ENCODE measurements around the gene ADRA2C. TPM values are rescaled to one million over a fixed set of nuclear protein-coding genes. Genes with fewer than 3 reads are reported as not detected.

ADRA2C gene
- total RNA-seq, 1 donor from 2014 or later, result 8.7 TPM

DNA sequence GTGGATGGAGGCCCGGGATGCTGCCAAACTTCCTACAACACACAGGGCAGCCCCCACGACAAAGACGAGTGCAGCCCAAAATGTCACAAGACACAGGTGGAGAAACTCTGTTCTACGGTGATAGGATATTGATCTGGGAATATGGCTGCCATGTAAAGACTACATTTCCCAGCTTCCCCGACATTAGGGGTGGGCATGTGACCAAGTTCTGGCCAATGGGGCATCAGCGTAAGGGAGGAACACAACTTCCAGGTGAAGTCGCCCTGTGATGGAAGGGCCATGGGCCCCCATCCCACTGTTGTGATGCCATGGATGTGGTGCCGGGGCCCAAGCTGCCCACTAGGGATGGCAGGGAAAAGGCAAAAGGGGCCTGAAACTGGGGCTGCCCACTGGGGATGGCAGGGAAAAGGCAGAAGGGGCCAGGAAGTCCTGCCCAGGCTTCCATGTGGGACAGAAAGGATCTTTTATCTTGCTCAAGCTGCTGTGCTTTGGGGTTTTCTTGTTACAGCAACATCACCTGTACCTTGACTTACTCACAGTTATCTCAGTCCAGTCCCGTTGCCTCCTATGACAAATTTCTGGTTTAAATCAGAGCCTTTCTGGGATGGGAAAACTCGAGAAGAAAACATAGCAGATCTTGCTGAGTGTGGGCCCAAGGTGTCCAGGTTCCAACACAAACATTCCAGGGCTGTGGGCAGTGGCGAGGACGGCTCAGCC, 9.7 kb upstream of the ADRA2C start:
- DNase-seq (ENCODE audit: low read depth), result no peak

DNA sequence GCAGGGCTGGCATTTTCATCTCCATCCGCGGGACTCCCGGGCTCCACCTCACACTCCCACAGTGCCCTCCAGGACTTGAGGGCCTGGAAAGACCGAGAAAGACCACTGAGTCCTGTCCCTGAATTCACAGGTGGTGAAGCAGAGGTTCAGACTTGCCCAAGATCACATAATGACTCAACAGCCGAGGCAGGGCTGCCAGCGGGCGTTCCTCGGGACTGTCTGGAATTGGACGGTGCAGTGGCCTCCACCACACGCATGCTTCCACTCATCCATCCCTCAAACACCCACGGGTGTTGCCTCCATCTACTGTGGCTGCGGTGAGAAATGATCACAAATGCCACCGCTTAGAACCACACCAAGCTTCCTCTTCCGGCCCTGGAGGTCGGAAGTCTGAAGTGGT, 6.9 kb upstream of the ADRA2C start:
- DNase-seq (ENCODE audit: low read depth), result no peak

DNA sequence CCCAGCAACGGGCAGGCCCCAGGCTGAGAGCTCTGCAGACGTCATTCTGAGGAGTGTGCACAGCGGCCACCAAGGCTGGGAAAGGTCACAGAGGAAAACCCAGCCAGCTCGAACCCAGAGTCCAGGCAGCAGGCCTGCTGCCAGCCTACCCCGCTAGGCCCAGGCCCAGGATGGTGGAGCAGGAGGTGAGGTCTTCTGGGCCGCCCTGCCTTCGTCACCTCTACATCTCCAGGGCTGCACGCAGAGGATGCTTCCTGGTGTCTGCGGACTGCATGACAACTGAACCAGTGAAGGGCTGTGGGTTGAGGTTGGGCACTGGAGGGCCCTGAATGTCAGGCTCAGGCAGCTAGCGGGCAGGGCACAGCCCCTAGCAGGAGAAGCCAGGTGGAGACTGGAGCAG, 5.8 kb upstream of the ADRA2C start:
- no peak for DNase-seq (ENCODE audit: low read depth)

DNA sequence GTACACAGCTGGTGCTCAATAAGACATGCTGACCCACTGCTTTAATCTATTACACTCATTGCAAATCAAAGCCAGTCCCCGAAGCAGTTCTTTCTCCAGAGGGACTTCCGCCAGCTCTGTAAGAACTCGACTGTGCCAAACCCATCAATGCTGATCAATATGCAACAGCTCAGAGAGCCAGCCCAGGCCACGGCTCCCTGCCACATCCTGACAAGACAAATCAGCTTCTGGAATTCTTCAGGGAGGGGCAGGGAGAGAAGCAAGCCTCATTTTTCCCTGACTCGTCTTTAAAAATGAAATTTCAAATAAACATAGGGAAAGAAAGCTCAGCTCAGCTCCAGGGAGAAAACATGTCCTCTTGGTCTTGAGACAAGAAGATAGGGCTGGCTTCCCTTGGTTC, 5.3 kb upstream of the ADRA2C start:
- no peak for DNase-seq (ENCODE audit: low read depth)

DNA sequence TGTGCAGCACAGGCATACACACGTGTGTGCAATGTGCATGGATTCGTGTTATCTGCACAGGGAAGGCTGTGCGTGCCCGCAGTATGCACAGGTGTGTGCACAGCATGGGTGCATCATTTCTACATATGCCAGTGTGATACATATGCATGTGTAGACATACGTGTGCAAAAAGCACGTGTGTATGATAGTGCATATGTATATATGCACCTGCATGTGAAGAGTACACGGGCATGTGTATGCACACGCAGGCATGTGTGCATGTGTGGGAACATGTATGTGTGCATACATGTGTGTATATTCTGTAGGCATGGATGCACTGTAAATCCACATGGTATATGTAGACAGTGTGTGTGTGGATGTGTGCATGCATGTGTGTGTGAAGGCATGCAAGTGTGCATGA, 3.9 kb upstream of the ADRA2C start:
- no peak for DNase-seq (ENCODE audit: low read depth)

DNA sequence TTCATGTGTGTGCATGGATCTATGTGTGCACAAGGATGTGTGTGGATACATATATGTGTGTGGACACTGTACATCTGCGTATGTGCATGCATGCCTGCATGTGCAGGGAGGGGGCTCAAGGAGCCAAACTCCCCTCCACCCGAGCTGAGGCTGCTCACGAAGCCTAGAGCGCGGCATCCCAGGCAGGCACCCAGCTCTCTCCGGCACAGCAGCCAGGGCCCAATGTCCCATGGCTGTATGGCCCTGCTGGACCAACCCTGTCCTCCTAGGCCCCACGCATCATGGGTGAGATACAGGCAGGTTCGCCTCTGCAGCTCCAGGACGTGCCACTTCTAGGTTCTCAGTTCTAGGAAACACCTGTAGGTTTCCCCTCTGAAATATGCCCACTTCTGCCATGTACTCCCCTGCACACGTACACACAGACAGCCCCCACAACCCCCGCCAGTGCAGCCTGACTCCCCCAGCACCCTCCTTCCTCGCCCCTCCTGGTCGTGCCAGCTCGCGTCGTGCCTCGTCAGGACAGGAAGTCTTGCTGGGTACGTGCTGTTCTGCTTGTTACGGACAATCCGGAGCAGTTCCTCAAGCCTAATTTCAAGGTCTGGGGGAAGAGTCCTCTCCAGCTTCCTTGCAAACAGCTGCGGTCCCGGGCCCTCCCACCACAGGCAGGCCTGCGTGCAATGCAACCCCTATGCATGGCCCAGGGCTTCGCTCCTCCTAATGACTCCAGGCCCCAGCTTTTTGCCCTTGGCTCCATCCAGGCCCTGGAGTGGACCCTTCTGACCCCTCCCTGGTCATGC, 3.2 kb upstream of the ADRA2C start:
- DNase-seq (ENCODE audit: low read depth), result no peak

DNA sequence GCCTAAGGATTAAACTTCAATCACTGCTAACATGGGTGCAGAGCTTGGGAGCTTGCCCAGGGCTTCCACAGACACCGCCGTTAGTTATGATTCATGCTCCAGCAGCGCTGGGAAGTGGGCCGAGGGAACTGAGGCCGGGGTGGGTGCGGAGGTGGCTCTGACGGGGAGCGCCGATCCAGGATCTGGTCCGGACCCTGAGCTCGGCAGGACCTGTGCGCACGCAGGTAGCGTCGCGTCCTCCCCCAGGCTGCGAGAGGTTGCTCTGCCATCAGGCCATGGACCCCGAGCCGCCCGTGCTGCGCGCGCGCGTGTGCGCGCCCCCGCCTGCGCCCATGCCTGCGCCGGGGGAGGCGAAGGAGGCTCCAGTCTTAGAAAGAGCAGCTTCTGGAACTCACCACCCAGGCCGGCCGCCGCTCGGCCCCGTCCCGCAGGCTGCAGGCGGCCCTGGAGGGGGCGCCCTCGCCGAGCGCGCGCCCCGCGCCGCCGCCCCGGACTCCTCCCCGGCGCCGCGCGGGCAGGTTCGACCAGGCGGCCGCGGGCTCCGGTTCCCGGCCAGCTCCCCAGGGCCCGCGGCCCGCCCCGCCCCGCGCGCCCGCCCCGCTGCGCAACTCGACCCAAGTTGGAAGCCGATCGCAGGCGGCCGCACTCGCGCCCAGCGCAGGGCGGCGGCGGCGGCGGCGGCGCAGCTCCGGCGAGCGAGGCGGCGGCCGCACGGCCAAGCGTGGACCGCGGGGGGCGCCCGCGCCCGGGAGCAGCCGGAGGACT, 732 bp upstream of the ADRA2C start:
- peak; percentile 63 for DNase-seq (ENCODE audit: low read depth)

DNA sequence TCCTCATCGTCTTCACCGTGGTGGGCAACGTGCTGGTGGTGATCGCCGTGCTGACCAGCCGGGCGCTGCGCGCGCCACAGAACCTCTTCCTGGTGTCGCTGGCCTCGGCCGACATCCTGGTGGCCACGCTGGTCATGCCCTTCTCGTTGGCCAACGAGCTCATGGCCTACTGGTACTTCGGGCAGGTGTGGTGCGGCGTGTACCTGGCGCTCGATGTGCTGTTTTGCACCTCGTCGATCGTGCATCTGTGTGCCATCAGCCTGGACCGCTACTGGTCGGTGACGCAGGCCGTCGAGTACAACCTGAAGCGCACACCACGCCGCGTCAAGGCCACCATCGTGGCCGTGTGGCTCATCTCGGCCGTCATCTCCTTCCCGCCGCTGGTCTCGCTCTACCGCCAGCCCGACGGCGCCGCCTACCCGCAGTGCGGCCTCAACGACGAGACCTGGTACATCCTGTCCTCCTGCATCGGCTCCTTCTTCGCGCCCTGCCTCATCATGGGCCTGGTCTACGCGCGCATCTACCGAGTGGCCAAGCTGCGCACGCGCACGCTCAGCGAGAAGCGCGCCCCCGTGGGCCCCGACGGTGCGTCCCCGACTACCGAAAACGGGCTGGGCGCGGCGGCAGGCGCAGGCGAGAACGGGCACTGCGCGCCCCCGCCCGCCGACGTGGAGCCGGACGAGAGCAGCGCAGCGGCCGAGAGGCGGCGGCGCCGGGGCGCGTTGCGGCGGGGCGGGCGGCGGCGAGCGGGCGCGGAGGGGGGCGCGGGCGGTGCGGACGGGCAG, 792 bp downstream of the ADRA2C start:
- no peak for DNase-seq (ENCODE audit: low read depth)

DNA sequence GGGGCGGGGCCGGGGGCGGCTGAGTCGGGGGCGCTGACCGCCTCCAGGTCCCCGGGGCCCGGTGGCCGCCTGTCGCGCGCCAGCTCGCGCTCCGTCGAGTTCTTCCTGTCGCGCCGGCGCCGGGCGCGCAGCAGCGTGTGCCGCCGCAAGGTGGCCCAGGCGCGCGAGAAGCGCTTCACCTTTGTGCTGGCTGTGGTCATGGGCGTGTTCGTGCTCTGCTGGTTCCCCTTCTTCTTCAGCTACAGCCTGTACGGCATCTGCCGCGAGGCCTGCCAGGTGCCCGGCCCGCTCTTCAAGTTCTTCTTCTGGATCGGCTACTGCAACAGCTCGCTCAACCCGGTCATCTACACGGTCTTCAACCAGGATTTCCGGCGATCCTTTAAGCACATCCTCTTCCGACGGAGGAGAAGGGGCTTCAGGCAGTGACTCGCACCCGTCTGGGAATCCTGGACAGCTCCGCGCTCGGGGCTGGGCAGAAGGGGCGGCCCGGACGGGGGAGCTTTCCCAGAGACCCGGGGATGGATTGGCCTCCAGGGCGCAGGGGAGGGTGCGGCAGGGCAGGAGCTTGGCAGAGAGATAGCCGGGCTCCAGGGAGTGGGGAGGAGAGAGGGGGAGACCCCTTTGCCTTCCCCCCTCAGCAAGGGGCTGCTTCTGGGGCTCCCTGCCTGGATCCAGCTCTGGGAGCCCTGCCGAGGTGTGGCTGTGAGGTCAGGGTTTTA, 1.5 kb downstream of the ADRA2C start:
- no peak for DNase-seq (ENCODE audit: low read depth)

DNA sequence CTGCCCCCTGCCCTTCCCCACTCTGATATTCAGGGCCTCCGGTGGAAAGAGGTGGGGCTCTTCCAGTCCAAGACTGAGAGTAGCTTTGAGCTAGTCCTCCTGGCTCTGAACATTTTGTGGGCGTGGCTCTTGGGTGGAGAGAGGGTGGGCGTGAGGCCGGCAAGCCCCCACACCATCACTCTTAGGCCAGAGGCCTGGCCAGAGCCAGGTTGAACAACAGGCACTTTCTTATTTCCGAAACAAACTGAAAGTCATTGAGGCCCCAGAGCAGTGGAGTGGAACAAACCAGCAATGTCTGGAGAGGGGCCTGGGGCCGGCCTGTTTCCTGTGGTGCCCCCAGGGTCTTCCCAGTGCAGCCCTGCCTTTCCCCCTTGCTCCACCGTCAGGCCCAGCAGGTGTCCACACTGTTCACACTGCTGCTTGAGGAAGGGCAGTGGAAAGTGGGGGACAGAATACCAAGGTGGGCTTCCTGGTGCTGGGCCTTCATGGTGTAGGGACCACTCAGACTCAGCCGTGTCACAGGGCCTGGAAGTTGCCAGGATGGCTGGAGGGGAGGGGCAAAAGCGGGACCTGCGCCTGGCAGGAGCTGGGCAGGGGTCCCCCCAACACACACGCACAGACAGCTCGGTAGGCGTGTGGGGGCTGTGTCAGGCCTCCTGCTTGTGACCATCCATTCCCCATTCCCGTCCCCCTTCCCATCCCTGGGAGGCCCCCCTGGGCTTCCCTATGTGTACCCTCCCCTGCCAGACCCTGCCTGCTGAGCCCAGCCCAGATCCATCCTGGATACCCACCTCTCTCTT, 2.9 kb downstream of the ADRA2C start:
- DNase-seq (ENCODE audit: low read depth), result no peak

DNA sequence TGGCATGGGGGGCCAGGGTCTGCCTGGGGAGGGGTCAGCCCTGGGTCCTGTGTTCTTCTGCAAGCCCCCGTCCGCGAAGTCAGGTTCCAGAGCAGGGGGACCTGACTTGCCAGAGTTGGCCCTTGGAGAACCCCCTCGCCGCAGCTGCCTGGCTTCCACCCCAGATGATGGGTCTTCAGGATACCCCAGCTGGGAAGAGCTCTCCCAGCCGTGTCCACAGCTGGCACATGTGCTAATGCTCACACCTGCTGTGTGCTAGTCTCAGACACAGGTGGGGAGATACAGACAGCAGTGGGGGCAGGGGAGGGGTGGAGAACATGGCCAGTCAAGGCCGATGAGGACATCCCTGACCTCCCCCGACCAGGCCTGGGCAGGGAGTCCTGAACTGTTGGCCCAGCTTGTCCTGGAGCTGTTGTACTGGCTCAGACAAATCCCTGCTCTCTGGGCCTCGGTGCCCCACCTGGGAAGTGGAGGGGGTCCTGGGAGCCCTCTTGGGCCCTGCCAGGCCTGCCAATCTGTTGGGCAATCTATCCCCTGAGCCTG, 3.5 kb downstream of the ADRA2C start:
- DNase-seq (ENCODE audit: low read depth), result no peak

DNA sequence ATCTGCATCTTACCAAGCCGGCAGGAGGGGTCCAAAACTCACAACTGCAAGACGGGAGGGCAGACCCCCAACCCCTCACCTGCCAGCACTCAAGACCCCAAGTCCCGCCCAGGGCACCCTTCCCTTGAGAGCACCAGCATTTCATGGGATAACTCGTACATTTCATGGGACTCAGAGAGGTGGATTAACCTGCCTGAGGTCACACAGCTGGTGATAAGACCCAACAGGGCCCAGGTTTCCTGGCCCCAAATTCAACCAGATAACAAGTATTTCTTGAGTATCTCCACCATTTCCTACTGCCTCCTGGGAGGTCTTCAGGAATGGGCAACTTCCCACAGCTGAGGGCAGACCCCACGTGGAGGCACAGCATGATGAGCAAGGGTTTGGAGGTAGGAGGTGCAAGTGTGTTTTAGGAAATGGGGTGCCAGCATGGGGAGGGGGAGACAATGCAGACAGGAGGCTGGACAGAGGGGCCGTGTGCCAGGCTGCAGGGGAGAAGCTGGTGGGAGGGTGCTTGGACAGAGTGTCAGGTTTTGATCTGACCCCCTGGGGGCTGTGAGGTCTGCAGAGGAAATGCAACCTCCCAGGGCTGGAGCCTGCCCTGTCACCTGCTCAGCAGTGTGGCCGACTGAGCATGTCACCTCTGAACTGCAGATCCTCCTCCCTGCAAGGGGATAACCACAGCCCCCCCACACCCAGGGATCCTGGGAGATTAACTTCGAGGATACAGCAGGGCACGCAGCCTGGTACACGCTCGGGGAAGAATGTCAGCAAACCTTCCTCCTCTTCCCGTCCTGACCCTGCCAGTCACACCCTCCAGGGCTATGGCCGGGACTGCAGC, 4.4 kb downstream of the ADRA2C start:
- DNase-seq (ENCODE audit: low read depth), result no peak

DNA sequence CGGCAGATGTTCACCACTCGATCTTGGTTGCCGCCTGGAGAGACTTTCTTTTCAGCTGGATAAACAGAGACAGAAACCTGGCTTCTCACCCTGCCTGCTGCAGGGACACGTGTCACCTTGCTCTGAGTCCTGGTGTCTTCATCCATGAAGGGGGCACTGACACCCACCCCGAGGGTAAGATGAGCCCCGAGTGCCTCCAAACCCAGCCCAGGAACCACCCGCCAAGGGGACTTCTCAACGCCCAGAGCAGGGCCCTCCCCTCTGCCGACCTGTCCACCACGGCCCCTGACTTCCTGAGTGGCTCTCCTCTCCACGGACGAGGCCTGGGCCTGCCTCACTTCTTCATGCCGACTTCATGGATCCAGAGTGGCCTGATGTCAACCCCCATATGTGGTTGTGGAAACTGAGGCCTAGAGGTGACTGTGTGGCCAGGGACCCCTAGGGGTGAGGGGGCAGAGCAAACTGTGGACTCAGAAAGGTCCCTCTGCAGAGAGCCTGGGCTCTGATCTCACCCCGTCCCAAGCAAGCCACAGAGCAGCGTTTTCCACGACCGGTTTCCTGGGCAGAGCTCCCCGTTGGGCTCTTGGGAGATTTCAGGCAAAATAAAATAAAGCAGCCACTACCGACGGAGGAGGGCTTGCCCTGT, 5.1 kb downstream of the ADRA2C start:
- DNase-seq (ENCODE audit: low read depth), result no peak

DNA sequence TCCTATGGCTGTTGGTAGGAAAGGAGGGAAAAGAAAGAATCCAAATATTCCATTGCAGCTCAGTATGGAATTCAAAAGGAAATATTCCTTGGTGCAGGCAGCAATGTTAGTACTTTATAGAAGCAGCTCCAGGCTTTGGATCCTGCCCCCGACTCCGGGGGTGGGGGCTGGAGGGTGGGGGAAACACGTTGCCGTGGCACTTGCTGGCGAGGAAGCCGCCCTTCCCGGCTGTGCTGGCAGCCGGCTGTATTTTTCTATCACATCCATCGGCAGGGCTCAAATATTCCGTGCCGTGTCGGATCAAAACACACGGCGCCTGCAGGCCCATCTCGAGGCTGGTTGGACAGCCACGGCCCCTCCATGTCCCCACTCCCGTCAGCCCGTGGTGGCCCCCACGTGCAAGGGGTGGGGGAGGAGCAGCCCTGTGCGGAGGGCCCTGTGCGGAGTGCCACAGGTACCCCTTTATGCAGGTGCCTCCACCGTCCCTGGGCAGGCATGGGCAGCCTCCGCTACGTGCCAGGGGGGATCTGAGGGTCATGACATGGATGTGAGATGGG, 5.8 kb downstream of the ADRA2C start:
- DNase-seq (ENCODE audit: low read depth), result no peak

DNA sequence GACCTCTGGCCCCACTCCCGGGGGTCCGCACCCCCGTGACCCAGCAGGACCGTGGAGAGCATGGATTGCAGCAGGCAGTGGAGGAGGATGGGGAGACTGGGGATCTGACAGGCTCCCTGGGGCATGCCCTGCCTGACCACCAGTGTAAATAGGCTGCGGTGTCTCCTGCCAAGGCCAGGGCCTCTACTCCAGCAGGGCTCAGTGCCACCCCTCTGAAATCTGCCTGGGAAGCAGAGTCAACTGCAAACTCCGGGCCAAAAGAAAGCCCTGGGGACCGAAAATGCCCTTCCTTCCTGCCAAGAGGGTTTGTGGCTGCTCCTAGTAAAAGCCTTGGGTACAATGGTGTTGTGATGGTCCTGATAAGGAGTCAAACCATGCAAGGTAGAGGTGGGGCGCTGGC, 6.4 kb downstream of the ADRA2C start:
- DNase-seq (ENCODE audit: low read depth), result no peak

DNA sequence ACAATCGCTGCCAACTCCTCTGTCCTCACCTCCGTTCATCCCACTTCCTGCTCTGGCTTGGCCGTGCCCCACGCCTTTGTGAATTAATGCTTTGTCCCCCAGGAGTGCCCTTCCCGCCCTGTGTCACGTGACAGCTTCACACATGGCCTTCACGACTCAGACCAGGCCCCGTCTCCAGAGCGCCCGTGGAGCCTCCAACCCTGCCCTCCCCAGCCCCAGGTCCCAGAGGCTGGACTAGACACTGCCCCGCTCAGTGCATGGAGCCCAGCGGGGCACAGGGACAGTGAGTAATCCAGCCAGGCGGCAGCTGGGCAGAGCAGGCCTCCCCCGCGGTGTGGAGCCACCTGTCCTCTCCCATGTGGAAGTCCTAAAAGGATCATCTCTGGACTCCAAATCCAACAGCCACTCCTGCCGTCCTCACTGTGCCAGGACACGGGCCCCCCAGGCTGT, 7.4 kb downstream of the ADRA2C start:
- DNase-seq (ENCODE audit: low read depth), result peak; percentile 76

DNA sequence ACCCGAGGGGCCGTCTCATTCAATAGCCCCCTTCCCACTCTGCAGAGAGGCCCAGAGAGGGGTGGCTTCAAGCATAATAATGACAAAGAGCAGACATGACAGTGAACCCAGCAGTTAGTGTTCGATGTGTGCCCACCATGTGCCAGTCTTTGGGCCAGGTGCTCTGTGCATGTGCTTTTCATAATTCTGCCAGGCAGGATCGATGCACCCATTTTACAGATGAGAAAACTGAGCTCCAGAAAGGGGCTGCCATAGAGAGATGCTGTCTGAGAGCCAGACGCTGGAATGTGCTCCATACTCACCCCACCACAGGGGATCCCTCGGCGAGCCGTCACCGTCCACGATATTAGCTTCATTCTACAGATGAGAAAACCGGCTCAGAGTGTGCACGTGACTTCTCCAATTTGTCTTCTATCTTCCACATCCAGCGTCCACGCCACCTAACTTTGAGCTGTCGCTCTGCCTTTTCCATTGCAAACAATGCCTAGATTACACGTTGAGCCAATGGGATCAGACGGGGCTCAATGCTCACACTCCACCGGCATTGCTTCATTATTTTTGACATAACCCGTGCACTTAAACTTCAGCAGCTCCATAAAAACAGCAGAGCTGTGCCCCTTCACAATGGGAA, 8.2 kb downstream of the ADRA2C start:
- no peak for DNase-seq (ENCODE audit: low read depth)

All from myocyte (in vitro differentiated cells).